Endothelial cell of umbilical vein (primary cell): ENCODE data around the gene NBL1. TPM values are rescaled to one million over a fixed set of nuclear protein-coding genes. Genes with fewer than 3 reads are reported as not detected.

Source experiments
- BruUV-seq: library from RNA; stranded (reverse); fragments of 400-500 nt; replicated peaks from 2 replicates; lab custom pipeline; 2021; lab: Mats Ljungman, UMichigan
- CTCF ChIA-PET: fragments of 300-600, 350-600 bp; sonication (Branson Sonifier 250); formaldehyde crosslinking; loops from one replicate; lab custom pipeline; 2021; ENCODE audit warnings: antibody characterized with exemption, inconsistent platforms; lab: Charles Lee
- POLR2A ChIA-PET: fragments of 300-600, 350-600 bp; sonication (Branson Sonifier 250); formaldehyde crosslinking; loops from one replicate; lab custom pipeline; 2021; ENCODE audit warnings: antibody characterized with exemption, inconsistent platforms; lab: Charles Lee
- DNase-seq: peaks from one replicate; pipeline ENCODE4 v3.0.0-alpha.2; 2011; ENCODE audit warnings: low read depth, low spot score
- FAIRE-seq: peaks from 2 replicates; lab custom pipeline; 2011; peaks lifted over from hg19 to GRCh38; lab: Jason Lieb, UNC
- H2AFZ ChIP-seq: 2 replicates; pipeline ENCODE4 v1.6.0; 2012; ENCODE audit warnings: low read depth, low read length, control low read depth, inconsistent platforms
- H3K27ac ChIP-seq: 2 replicates; pipeline ENCODE4 v1.5.1; 2011; ENCODE audit warnings: low read depth, mild to moderate bottlenecking, control low read depth, low read length, moderate library complexity; ENCODE audit not compliant: insufficient read depth
- H3K27me3 ChIP-seq, 2 experiments: 2 replicates each; pipeline versions ENCODE4 v1.6.0 to v1.6.1; 2011; ENCODE audit warnings: low read length in 2 of 2, mixed read lengths in 1 of 2; ENCODE audit not compliant: control insufficient read depth in 2 of 2, insufficient read depth in 2 of 2
- H3K36me3 ChIP-seq, 2 experiments: 2 replicates in 1 of 2; 3 replicates in 1 of 2; pipeline ENCODE4 v1.5.1; 2011; ENCODE audit warnings: low read length in 2 of 2, mild to moderate bottlenecking in 1 of 2, moderate library complexity in 1 of 2; ENCODE audit not compliant: control insufficient read depth in 2 of 2, insufficient read depth in 2 of 2; ENCODE audit errors: extremely low read depth in 1 of 2
- H3K4me1 ChIP-seq: 3 replicates; pipeline ENCODE4 v1.5.1; 2011; ENCODE audit warnings: mild to moderate bottlenecking, low read length; ENCODE audit not compliant: control insufficient read depth, insufficient read depth; ENCODE audit errors: extremely low read depth
- H3K4me2 ChIP-seq: 2 replicates; pipeline ENCODE4 v1.6.1; 2011; ENCODE audit warnings: low read length, control low read depth, mixed read lengths; ENCODE audit not compliant: insufficient read depth
- H3K4me3 ChIP-seq, 3 experiments: fragments of 200-600 bp in 1 of 3; sonication (generic), shearing (Covaris generic) in 1 of 3; replicated peaks in 1 of 3; 2 replicates each; pipeline ENCODE4 v1.5.1; 2011 to 2016; ENCODE audit warnings: control low read depth in 3 of 3, low read length in 3 of 3, mild to moderate bottlenecking in 2 of 3, inconsistent platforms in 1 of 3, low read depth in 1 of 3, moderate library complexity in 1 of 3; ENCODE audit not compliant: insufficient read depth in 1 of 3
- H3K79me2 ChIP-seq: 2 replicates; pipeline ENCODE4 v1.6.0; 2012; ENCODE audit warnings: low read length, inconsistent platforms; ENCODE audit not compliant: control insufficient read depth, insufficient read depth
- H3K9ac ChIP-seq: replicated peaks from 2 replicates; pipeline ENCODE3; 2011; ENCODE audit warnings: low read length, control low read depth; ENCODE audit not compliant: insufficient read depth; ENCODE audit errors: extremely low read depth
- H3K9me1 ChIP-seq: replicated peaks from 3 replicates; pipeline ENCODE4 v1.6.0; 2011; ENCODE audit warnings: mild to moderate bottlenecking, low read length; ENCODE audit not compliant: control insufficient read depth, insufficient read depth; ENCODE audit errors: extremely low read depth
- H3K9me3 ChIP-seq: replicated peaks from 2 replicates; pipeline ENCODE4 v1.5.1; 2012; ENCODE audit warnings: low read length, inconsistent platforms; ENCODE audit not compliant: control insufficient read depth, insufficient read depth
- H4K20me1 ChIP-seq: replicated peaks from 2 replicates; pipeline ENCODE3; 2011; ENCODE audit warnings: mild to moderate bottlenecking, low read length; ENCODE audit not compliant: control insufficient read depth, insufficient read depth; ENCODE audit errors: extremely low read depth
- EZH2 ChIP-seq: IDR thresholded peaks from 2 replicates; pipeline ENCODE4 v1.6.1; 2012; ENCODE audit warnings: borderline replicate concordance, low read depth, mild to moderate bottlenecking, moderate library complexity, low read length, inconsistent platforms; ENCODE audit not compliant: severe bottlenecking
- FOS ChIP-seq: IDR thresholded peaks from 2 replicates; pipeline ENCODE4 v1.6.1; 2011; ENCODE audit warnings: mild to moderate bottlenecking, low read length, moderate library complexity, borderline replicate concordance; ENCODE audit not compliant: insufficient read depth
- GATA2 ChIP-seq: IDR thresholded peaks from 2 replicates; pipeline ENCODE4 v1.7.0; 2011; ENCODE audit warnings: low read depth, mild to moderate bottlenecking, moderate library complexity, mixed read lengths, low read length; ENCODE audit not compliant: insufficient read length, insufficient read depth
- JUN ChIP-seq: IDR thresholded peaks from 2 replicates; pipeline ENCODE4 v1.6.1; 2011; ENCODE audit warnings: borderline replicate concordance, low read depth; ENCODE audit not compliant: insufficient read length, insufficient read depth
- MYC ChIP-seq: IDR thresholded peaks from one replicate; pipeline ENCODE4 v1.6.1; 2011; ENCODE audit warnings: mild to moderate bottlenecking, low read depth, low read length
- POLR2A ChIP-seq: IDR thresholded peaks from 2 replicates; pipeline ENCODE4 v1.6.1; 2012; ENCODE audit warnings: low read depth, mild to moderate bottlenecking, control low read depth, low read length
- POLR2AphosphoS5 ChIP-seq: IDR thresholded peaks from 2 replicates; pipeline ENCODE4 v1.6.1; 2012; ENCODE audit warnings: low read depth, mild to moderate bottlenecking, control low read depth, low read length, moderate library complexity; ENCODE audit not compliant: insufficient read depth
- dilution Hi-C: fragments of 300-500 bp; cut with MboI; formaldehyde crosslinking; loops from one replicate; pipeline ENCODE4 v1.15.0; 2019; ENCODE audit warnings: low sequenced_read_pairs; ENCODE audit not compliant: extremely low pct_ligation_motif_present
- intact Hi-C: fragments of 100-400 bp; cut with micrococcal nuclease; formaldehyde crosslinking; loops from one replicate; pipeline ENCODE4 v1.10.0; 2022
- polyA plus RNA-seq, 4 experiments: library from polyadenylated mRNA; depleted of rRNA in 3 of 4; stranded (reverse) in 3 of 4; unstranded in 1 of 4; fragments of >200 nt; gene quantifications; 2 replicates each; pipeline versions ENCODE4 v1.2.1 to v1.2.3, GENCODE V29; 2011 to 2012; ENCODE audit warnings: missing spikeins in 1 of 4
- total RNA-seq: library from RNA; stranded (reverse); gene quantifications from 2 replicates; pipeline ENCODE4 v1.2.3, GENCODE V29; 2021
- TF ChIP-seq, protein P1 (sequence below), 2 donors: IDR thresholded peaks; 1 replicate in 1 of 2; 2 replicates in 1 of 2; pipeline ENCODE4 v1.5.1; 2011; ENCODE audit warnings: low read length in 2 of 2, mild to moderate bottlenecking in 2 of 2, moderate library complexity in 2 of 2, control low read depth in 1 of 2, inconsistent platforms in 1 of 2, low read depth in 1 of 2; ENCODE audit not compliant: insufficient read depth in 1 of 2; ENCODE audit errors: extremely low read depth in 1 of 2
- TF ChIP-seq, protein P2 (sequence below): IDR thresholded peaks from 2 replicates; pipeline ENCODE4 v1.6.1; 2011; ENCODE audit not compliant: insufficient read depth, insufficient read length

NBL1 gene
- total and polyA plus RNA-seq, 2 donors (not counting 3 experiments of a cell fraction or from before 2014, with no cell fraction given): 36.2 to 40.5 TPM

DNA sequence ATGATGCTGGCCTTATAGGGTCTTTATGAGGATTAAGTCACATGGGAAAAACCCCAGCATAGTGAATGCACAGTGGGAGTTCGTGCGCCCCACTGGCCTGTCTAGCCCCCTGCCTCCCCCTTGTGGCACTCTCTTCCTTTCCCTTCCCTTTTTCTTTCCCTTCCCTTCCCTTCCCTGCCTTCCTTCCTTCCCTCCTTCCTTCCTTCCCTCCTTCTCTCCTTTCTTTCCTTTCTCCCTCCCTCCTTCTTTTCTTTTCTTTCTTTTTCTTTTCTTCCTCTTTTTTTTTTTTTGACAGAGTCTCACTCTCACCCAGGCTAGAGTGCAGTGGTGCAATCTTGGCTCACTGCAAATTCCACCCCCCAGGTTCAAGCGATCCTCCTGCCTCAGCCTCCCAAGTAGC lies 59.2 kb downstream of the NBL1 start:
- ChIA-PET CTCF (interaction anchor here (0.8 to 8.6 kb wide), 10 partner anchors 9 to 179 kb away, joined by 3 to 200 read pairs (median 8); partner anchors contain the start of genes HTR6 and OTUD3), POLR2A (no interaction called here)
- TF ChIP-seq FOS: no peak
- TF ChIP-seq GATA2: no peak
- no peak for TF ChIP-seq JUN
- TF ChIP-seq, protein P1, sequence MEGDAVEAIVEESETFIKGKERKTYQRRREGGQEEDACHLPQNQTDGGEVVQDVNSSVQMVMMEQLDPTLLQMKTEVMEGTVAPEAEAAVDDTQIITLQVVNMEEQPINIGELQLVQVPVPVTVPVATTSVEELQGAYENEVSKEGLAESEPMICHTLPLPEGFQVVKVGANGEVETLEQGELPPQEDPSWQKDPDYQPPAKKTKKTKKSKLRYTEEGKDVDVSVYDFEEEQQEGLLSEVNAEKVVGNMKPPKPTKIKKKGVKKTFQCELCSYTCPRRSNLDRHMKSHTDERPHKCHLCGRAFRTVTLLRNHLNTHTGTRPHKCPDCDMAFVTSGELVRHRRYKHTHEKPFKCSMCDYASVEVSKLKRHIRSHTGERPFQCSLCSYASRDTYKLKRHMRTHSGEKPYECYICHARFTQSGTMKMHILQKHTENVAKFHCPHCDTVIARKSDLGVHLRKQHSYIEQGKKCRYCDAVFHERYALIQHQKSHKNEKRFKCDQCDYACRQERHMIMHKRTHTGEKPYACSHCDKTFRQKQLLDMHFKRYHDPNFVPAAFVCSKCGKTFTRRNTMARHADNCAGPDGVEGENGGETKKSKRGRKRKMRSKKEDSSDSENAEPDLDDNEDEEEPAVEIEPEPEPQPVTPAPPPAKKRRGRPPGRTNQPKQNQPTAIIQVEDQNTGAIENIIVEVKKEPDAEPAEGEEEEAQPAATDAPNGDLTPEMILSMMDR (IDR thresholded peaks at IDR 0.05; ENCODE audit: extremely low read depth in 1 of 2, insufficient read depth in 1 of 2, low read depth in 1 of 2, low read length in 2 of 2): no peak
- TF ChIP-seq POLR2A: no peak
- no peak for TF ChIP-seq POLR2AphosphoS5
- no peak for TF ChIP-seq MYC
- TF ChIP-seq, protein P2, sequence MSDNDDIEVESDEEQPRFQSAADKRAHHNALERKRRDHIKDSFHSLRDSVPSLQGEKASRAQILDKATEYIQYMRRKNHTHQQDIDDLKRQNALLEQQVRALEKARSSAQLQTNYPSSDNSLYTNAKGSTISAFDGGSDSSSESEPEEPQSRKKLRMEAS: no peak
- TF ChIP-seq EZH2: no peak
- FAIRE-seq (no peak), DNase-seq (no peak)
- no peak overlapping the region for H3K4me3 ChIP-seq
- H3K4me1 ChIP-seq: no peaks in the 10 kb centered on the region
- H3K9me1 ChIP-seq: no peaks in the 10 kb centered on the region
- H3K79me2 ChIP-seq: no peaks in the 10 kb centered on the region
- no peak overlapping the region for H3K9ac ChIP-seq
- no peak overlapping the region for H3K4me2 ChIP-seq
- no peak overlapping the region for H3K27ac ChIP-seq
- dilution Hi-C loops (no loop called here), intact Hi-C loops (no loop called here)
- no TSS peak for BruUV-seq
- H3K36me3 ChIP-seq: no peaks in the 10 kb centered on the region
- no peak overlapping the region for H2AFZ ChIP-seq
- no peaks in the 10 kb centered on the region for H3K9me3 ChIP-seq
- H3K27me3 ChIP-seq: no peaks in the 10 kb centered on the region
- H4K20me1 ChIP-seq: no peaks in the 10 kb centered on the region
